Pancreas (tissue), 10 donors: Measurements from ENCODE around the gene GMDS. TPM values are rescaled to one million over a fixed set of nuclear protein-coding genes. Genes with fewer than 3 reads are reported as not detected.
A peak's percentile ranks its signal among the peaks of the same experiment; 100 is the strongest.

Experiments
- ATAC-seq, 4 donors: fragments of 200-7000 bp; cut with Tn5 transposase; one replicate each; pipeline versions ENCODE4 v1.8.0 to v1.9.1; 2020; ENCODE audit warnings: mild to moderate bottlenecking in 4 of 4, moderate library complexity in 4 of 4
- DNase-seq, 6 donors: peaks; one replicate each; pipeline ENCODE4 v3.0.0-alpha.2; 2020
- FAIRE-seq: peaks from 2 replicates; lab custom pipeline; 2012; peaks lifted over from hg19 to GRCh38; lab: Jason Lieb, UNC
- H3K27ac ChIP-seq, 4 donors: fragments of 200-600 bp; sonication (generic); 1 replicate in 3 of 4; 2 replicates in 1 of 4; pipeline versions ENCODE4 v1.5.0 to v1.8.0; 2020
- H3K27me3 ChIP-seq, 4 donors: fragments of 200-600 bp; one replicate each; pipeline ENCODE4 v1.8.0; 2021
- H3K36me3 ChIP-seq, 3 donors: fragments of 200-600 bp; sonication (generic) in 1 of 3; one replicate each; pipeline versions ENCODE4 v1.5.0 to v1.8.0; 2020 to 2021
- H3K4me1 ChIP-seq, 3 donors: fragments of 200-600 bp; one replicate each; pipeline ENCODE4 v1.8.0; 2021
- H3K4me3 ChIP-seq, 4 donors: fragments of 200-600 bp; sonication (generic) in 2 of 4; one replicate each; pipeline versions ENCODE4 v1.5.0 to v1.8.0; 2020 to 2021
- H3K9me3 ChIP-seq, 4 donors: fragments of 200-600 bp; one replicate each; pipeline ENCODE4 v1.8.0; 2021
- WGBS, 2 donors: extraction: QIAGEN DNeasy Blood & Tissue Kit; methylation state at CpG; one replicate each; pipeline ENCODE4 v1.1.7; 2013; 5-methylcytosine and 5-hydroxymethylcytosine counted together
- intact Hi-C, 3 donors: fragments of 100-400 bp; cut with DNase I; formaldehyde crosslinking; loops; one replicate each; pipeline versions ENCODE4 v1.11.1 to v1.14.2; 2022
- polyA plus RNA-seq, 2 donors: library from polyadenylated mRNA; stranded (reverse); fragments of 200-250 nt; gene quantifications; one replicate each; pipeline ENCODE4 v1.2.3, GENCODE V29; 2013
- total RNA-seq, 6 donors: library from RNA; stranded (reverse); fragmentation: NEBNext Ultra II Directional in 4 of 6; extraction: Animal tissue kit (Norgen Biotek cat#: 25700) in 4 of 6; gene quantifications; one replicate each; pipeline versions ENCODE4 v1.2.1 to v1.2.4, GENCODE V29; 2021 to 2023
- TF ChIP-seq, protein P1 (sequence below), 4 donors: fragments of 200-600 bp; sonication (generic) in 3 of 4; IDR thresholded peaks; one replicate each; pipeline versions ENCODE4 v1.5.0 to v1.8.0; 2021; ENCODE audit warnings: antibody characterized with exemption in 4 of 4
- donor health status: healthy with polysubstance abuse.
- donor health status: DM: no; HTN: no; CAD: no; lungs with moderate emphysema.
- donor health status: DM: no; HTN: no; CAD: no.
- donor health status: control.
- donor health status: control.
- donor health status: Bipolar disorder and iron deficiency.
- donor health status: DM: yes; HTN: yes; CAD: no.
- donor health status: DM: no; HTN: no; CAD: no.
- donor health status: DM: no; HTN: no; CAD: no.
- donor health status: DM: yes; HTN: yes; CAD: no.

The GMDS gene
- total and polyA plus RNA-seq, 8 donors, result 7.6 to 40.8 (median 26.5) TPM

DNA sequence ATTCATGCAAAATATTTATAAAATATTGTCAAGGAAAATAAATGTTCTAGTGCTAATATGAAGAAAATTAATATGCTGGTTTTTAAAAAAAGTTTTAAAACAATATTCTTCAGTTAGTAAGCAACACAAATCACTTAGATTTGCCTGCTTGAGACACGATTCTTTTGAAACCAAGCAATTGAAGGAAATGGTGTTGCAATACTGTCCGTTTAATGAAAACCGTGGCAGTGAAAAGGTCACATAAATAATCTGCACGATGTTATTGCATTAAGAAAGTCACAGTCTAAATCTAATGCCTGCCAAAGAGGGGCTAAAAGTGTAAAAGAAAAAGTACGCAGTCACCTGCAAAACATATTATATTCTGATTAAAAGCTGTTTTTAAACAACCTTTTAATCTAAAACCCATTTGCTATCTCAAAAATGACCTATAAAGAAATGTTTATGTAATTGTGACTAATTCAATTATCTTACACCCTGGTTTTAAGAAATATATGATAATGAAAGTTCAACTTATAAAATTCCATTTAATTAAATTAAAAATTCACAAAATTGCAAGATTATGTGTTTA, 143.0 kb downstream of the GMDS start:
- H3K4me1 ChIP-seq, result peaks cover 8 to 15% (median 12%) of the 10 kb centered on the region in 3 donors
- no peak overlapping the region for H3K4me3 ChIP-seq
- DNase-seq, result no peak
- H3K27me3 ChIP-seq, result no peaks in the 10 kb centered on the region
- peaks cover 0 to 5% (median 0%) of the 10 kb centered on the region in 4 donors for H3K9me3 ChIP-seq
- 42 to 50% methylated on average over 5 of the region's 5 CpGs for WGBS, 2 donors
- intact Hi-C loops, result loop anchor here in 2 of 3 donors (10.0 kb wide), 1 partner anchor 498 kb away; the partner anchor contains the start of gene FOXC1 (in 2 of the 2)
- ATAC-seq, result no peak
- H3K27ac ChIP-seq, result no peak overlapping the region
- peak; percentile 51 for FAIRE-seq
- no peaks in the 10 kb centered on the region for H3K36me3 ChIP-seq
- TF ChIP-seq, protein P1, sequence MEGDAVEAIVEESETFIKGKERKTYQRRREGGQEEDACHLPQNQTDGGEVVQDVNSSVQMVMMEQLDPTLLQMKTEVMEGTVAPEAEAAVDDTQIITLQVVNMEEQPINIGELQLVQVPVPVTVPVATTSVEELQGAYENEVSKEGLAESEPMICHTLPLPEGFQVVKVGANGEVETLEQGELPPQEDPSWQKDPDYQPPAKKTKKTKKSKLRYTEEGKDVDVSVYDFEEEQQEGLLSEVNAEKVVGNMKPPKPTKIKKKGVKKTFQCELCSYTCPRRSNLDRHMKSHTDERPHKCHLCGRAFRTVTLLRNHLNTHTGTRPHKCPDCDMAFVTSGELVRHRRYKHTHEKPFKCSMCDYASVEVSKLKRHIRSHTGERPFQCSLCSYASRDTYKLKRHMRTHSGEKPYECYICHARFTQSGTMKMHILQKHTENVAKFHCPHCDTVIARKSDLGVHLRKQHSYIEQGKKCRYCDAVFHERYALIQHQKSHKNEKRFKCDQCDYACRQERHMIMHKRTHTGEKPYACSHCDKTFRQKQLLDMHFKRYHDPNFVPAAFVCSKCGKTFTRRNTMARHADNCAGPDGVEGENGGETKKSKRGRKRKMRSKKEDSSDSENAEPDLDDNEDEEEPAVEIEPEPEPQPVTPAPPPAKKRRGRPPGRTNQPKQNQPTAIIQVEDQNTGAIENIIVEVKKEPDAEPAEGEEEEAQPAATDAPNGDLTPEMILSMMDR (IDR thresholded peaks at IDR 0.05), result no peak

DNA sequence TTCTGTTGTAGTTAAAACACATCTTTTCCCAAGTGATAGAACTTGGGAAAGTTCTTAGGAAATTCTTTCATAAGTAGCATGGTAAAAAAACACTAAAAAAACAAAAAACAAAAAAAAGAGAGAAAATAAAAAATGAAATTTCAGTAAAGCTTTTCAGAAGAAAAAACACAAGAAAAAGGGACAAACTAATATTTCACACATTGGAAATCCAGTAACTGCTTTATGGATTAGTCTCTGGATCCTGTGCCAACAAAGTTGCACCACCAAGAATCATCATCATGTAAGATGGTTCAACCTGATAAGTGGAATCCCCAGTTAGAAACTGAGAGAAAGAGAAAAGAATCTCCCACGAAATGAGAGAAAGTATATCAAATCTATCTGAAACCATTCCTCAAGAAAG, 144.2 kb downstream of the GMDS start:
- Histone ChIP-seq H3K27me3 (no peaks in the 10 kb centered on the region), H3K36me3 (no peaks in the 10 kb centered on the region), H3K4me3 (no peak overlapping the region), H3K4me1 (peaks cover 8 to 15% (median 12%) of the 10 kb centered on the region in 3 donors), H3K27ac (no peak overlapping the region), H3K9me3 (peaks cover 0 to 5% (median 0%) of the 10 kb centered on the region in 4 donors)
- FAIRE-seq, result no peak
- no peak for DNase-seq
- intact Hi-C loops, result loop anchor here in 2 of 3 donors (10.0 kb wide), 1 partner anchor 496 kb away; the partner anchor contains the start of gene FOXC1 (in 2 of the 2)
- TF ChIP-seq, protein P1 (IDR thresholded peaks at IDR 0.05), result no peak
- 94 to 97% methylated on average over 1 of the region's 1 CpG for WGBS, 2 donors
- no peak for ATAC-seq

DNA sequence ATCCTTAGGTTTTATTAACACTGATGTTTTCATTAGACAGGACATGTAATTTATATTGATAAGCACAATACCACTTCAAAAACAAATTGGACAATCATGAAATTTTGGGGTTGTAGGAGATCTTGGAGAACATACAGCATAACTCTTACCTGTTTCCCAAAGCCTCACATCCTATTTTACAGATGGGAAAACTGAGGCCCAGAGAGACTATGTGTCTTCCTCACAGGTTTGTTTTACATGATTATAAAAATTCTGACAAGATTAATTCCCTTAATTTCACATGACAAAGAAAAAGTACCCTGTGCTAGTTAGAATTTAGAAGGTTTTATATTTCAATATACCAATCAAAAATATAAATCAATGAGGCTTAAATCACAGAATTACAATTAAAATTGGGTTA, 145.5 kb downstream of the GMDS start:
- ATAC-seq, result no peak
- Histone ChIP-seq H3K27me3 (no peaks in the 10 kb centered on the region), H3K9me3 (peaks cover 0 to 5% (median 0%) of the 10 kb centered on the region in 4 donors), H3K27ac (no peak overlapping the region), H3K36me3 (no peaks in the 10 kb centered on the region), H3K4me3 (no peak overlapping the region), H3K4me1 (peaks cover 8 to 15% (median 12%) of the 10 kb centered on the region in 3 donors)
- FAIRE-seq, result no peak
- intact Hi-C loops, result loop anchor here in 2 of 3 donors (10.0 kb wide), 1 partner anchor 495 kb away; the partner anchor contains the start of gene FOXC1 (in 2 of the 2)
- DNase-seq, result no peak
- TF ChIP-seq, protein P1 (IDR thresholded peaks at IDR 0.05), result no peak

DNA sequence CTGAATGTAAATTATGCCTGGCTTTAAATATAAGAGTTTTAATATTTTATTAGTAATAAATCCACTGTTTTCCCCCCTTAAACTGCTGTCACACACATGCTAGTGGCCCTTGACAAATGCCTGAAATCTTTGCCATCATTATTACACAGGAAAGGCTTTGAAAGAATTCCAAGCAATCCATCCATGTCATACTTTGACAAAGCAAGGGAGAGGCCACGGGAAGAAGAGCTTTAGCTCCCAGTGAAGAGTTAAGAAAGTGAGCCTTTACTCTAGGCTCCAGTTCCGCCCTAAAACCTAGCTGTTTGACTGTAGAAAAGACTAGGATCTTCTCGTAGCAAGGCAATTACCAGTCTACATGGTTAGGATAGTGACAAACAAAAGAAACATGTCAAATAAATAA, 147.9 kb downstream of the GMDS start:
- H3K4me1 ChIP-seq, result peaks cover under 1 to 4% (median 3%) of the 10 kb centered on the region in 3 donors
- FAIRE-seq (no peak), DNase-seq (no peak), ATAC-seq (no peak)
- H3K4me3 ChIP-seq, result no peak overlapping the region
- H3K27me3 ChIP-seq, result no peaks in the 10 kb centered on the region
- H3K9me3 ChIP-seq, result peaks cover 0 to 5% (median 0%) of the 10 kb centered on the region in 4 donors
- 88 to 89% methylated on average over 3 of the region's 3 CpGs for WGBS, 2 donors
- TF ChIP-seq, protein P1 (IDR thresholded peaks at IDR 0.05), result no peak
- H3K36me3 ChIP-seq, result no peaks in the 10 kb centered on the region
- no peak overlapping the region for H3K27ac ChIP-seq
- intact Hi-C loops, result no loop called here

DNA sequence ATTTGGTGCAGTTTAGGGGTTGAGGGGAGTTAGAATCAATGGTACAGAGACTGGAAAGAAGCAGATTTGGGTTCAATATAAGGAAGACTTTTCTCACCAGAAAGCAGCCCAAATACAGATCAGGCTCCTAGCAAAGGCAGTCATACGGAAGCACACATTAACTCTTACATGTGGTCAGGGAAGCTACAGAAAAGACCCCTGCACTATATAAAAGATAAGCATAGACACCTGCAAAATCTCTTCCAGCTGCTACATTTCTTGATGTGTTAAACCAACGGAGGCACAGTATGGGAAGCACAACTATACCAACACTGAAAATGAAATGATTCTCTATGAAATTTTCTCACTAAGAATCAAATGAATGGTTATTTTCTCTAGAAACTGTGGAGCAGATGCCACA, 150.8 kb downstream of the GMDS start:
- TF ChIP-seq, protein P1 (IDR thresholded peaks at IDR 0.05), result no peak
- ATAC-seq, result no peak
- WGBS, 2 donors, result 95 to 97% methylated on average over 2 of the region's 2 CpGs

More for the DNA sequence above, 150.8 kb downstream of the GMDS start:
- Histone ChIP-seq H3K9me3 (no peaks in the 10 kb centered on the region), H3K27ac (no peak overlapping the region), H3K4me3 (no peak overlapping the region), H3K27me3 (no peaks in the 10 kb centered on the region), H3K36me3 (no peaks in the 10 kb centered on the region), H3K4me1 (no peaks in the 10 kb centered on the region)
- intact Hi-C loops, result no loop called here
- FAIRE-seq (no peak), DNase-seq (no peak)
